Right lobe of liver (tissue), 6 donors: Measurements from ENCODE around the gene ACTL8. TPM values are rescaled to one million over a fixed set of nuclear protein-coding genes. Genes with fewer than 3 reads are reported as not detected.

Source experiments
- ATAC-seq, 4 donors: fragments of 200-7000 bp; cut with Tn5 transposase; one replicate each; pipeline ENCODE4 v1.9.1; 2020; ENCODE audit warnings: mild to moderate bottlenecking in 4 of 4, moderate library complexity in 4 of 4
- DNase-seq, 3 donors: peaks; one replicate each; pipeline ENCODE4 v3.0.0-alpha.2; 2020
- H3K27ac ChIP-seq, 3 donors: fragments of 200-600 bp; one replicate each; pipeline ENCODE4 v1.8.0; 2022
- H3K27me3 ChIP-seq, 2 donors: fragments of 200-600 bp; one replicate each; pipeline ENCODE4 v1.8.0; 2022
- H3K36me3 ChIP-seq, 4 donors: fragments of 200-600 bp; sonication (generic) in 1 of 4; one replicate each; pipeline versions ENCODE4 v1.5.1 to v1.8.0; 2017 to 2022; ENCODE audit warnings: control low read depth in 1 of 4
- H3K4me1 ChIP-seq, 4 donors: fragments of 200-600 bp; sonication (generic) in 1 of 4; one replicate each; pipeline versions ENCODE4 v1.5.1 to v1.8.0; 2017 to 2022; ENCODE audit warnings: control low read depth in 1 of 4
- H3K4me3 ChIP-seq, 3 donors: fragments of 200-600 bp; one replicate each; pipeline ENCODE4 v1.8.0; 2022
- H3K9me3 ChIP-seq, 4 donors: fragments of 200-600 bp; sonication (generic) in 1 of 4; one replicate each; pipeline versions ENCODE4 v1.5.1 to v1.8.0; 2017 to 2022; ENCODE audit warnings: control low read depth in 1 of 4
- CTCF ChIP-seq, 4 donors: fragments of 200-600 bp in 3 of 4; fragments of 450-650 bp in 1 of 4; IDR thresholded peaks; one replicate each; pipeline versions ENCODE4 v1.5.1 to v1.8.0; 2016 to 2022; ENCODE audit warnings: antibody characterized with exemption in 4 of 4, mild to moderate bottlenecking in 2 of 4
- POLR2A ChIP-seq: fragments of 450-650 bp; IDR thresholded peaks from one replicate; pipeline ENCODE4 v1.6.1; 2017; ENCODE audit warnings: antibody characterized with exemption, mild to moderate bottlenecking
- WGBS: methylation state at CpG from one replicate; pipeline ENCODE4 v1.1.6; 2018; ENCODE audit warnings: low coverage, low lambda C conversion rate; ENCODE audit not compliant: insufficient coverage; ENCODE audit errors: missing lambda C conversion rate; 5-methylcytosine and 5-hydroxymethylcytosine counted together
- intact Hi-C, 2 donors: fragments of 100-400 bp; cut with DNase I; formaldehyde crosslinking; loops; one replicate each; pipeline versions ENCODE4 v1.11.2 to v1.14.1; 2022
- total RNA-seq, 6 experiments: library from RNA; depleted of rRNA in 2 of 6; stranded (reverse); fragments of >200 nt in 2 of 6; fragmentation: NEBNext Ultra II Directional in 3 of 6; extraction: Animal tissue kit (Norgen Biotek cat#: 25700) in 3 of 6; gene quantifications; one replicate each; pipeline versions ENCODE4 v1.1.0 to v1.2.4, GENCODE V29; 2016 to 2023
- donor health status: DM: no; HTN: yes; CAD: no.
- donor health status: DM: no; HTN: no; CAD: no.
- donor health status: DM: no; HTN: no; CAD: no.
- donor health status: DM: no; HTN: yes; CAD: no.
- donor health status: DM: no; HTN: yes; CAD: no.

The ACTL8 gene
- total RNA-seq, 6 experiments from 2014 or later, result not detected

DNA sequence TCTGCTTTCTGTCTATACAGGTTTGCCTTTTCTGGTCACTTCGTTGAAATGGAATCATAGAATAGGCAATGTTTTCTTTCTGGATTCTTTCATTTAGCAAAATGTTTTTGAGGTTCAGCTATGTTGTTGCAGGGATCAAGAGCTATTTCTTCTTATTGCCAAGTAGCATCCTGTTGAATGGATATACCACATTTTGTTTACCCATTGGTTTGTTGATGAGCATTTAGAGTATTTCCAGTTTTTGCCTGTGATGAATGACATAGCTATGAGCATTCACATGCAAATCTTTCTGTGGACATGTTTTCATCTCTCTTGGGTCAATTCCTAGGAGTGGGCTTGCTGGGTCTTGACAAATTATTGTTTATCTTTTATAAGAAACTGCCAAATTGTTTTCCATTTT is 115.5 kb downstream of the ACTL8 start:
- H3K4me1 ChIP-seq, result no peaks in the 10 kb centered on the region
- H3K36me3 ChIP-seq, result no peaks in the 10 kb centered on the region
- WGBS, result 67% methylated on average over 1 of the region's 1 CpG
- no peaks in the 10 kb centered on the region for H3K27me3 ChIP-seq
- TF ChIP-seq POLR2A (no peak), CTCF (IDR thresholded peaks at IDR 0.05) (no peak)
- H3K9me3 ChIP-seq, result no peaks in the 10 kb centered on the region
- ATAC-seq, result no peak
- no peak overlapping the region for H3K4me3 ChIP-seq
- no peak for DNase-seq
- no peak overlapping the region for H3K27ac ChIP-seq
- intact Hi-C loops, result no loop called here

DNA sequence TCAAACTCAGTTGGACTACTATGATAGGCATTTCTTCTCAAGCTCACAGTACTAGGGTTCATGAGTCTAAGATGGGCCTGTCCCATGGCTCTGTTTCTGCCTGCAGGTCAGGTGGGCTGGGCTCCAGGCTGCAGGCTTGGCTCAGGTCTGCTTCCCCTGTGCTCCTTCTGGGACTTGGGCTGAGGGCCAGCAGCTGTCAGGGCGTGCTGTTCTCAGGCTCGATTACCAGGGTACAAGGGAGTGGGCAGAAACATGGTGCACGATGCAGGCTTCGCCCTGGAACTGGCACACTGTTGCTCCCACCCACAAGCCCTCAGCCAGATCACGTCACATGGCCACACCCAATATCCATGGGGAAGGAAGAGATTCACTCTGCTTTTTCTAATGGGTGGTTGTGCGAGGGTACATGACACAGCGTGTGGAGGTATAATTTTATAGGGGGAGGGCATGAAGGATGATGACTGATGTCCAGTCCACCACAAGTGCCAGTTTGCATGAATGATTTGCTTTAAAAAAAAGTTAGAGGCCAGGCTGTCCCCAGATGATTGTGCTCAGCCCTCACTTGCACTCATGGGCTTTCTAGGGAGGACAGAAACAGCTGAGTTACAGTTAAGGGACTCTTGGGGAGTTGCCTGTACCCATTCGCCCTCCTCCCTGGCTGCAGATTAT is 118.0 kb downstream of the ACTL8 start:
- H3K4me3 ChIP-seq, result no peak overlapping the region
- DNase-seq, result no peak
- H3K4me1 ChIP-seq, result no peaks in the 10 kb centered on the region
- no peaks in the 10 kb centered on the region for H3K27me3 ChIP-seq
- 83% methylated on average over 3 of the region's 8 CpGs for WGBS
- no peak overlapping the region for H3K27ac ChIP-seq
- no peaks in the 10 kb centered on the region for H3K36me3 ChIP-seq
- intact Hi-C loops, result no loop called here
- no peak for ATAC-seq
- no peaks in the 10 kb centered on the region for H3K9me3 ChIP-seq
- no peak for TF ChIP-seq POLR2A
- no peak for TF ChIP-seq CTCF (IDR thresholded peaks at IDR 0.05)

DNA sequence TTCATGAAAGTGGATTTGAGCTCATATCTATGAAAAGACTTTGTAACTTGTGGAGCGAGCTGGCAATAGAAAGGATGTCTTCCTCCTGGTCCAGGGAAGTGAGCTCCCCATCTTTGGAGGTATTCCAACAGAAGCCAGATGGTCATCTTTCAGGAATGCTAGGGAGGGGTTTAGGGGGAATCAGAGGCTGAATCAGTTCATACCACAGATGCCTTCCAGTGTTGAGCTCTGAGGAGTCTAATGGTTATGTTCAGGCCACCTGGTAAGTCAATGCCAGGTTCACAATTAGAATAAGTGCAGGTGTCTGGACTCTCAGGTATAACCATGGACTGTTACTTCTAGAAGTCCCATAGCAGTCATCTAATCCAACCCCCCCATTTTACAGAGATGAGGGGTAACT is 119.1 kb downstream of the ACTL8 start:
- Histone ChIP-seq H3K4me3 (no peak overlapping the region), H3K4me1 (no peaks in the 10 kb centered on the region), H3K36me3 (no peaks in the 10 kb centered on the region), H3K27me3 (no peaks in the 10 kb centered on the region), H3K27ac (no peak overlapping the region), H3K9me3 (no peaks in the 10 kb centered on the region)
- 100% methylated on average over 1 of the region's 1 CpG for WGBS
- no peak for TF ChIP-seq POLR2A
- no peak for TF ChIP-seq CTCF (IDR thresholded peaks at IDR 0.05)
- ATAC-seq, result no peak
- intact Hi-C loops, result no loop called here
- DNase-seq, result no peak

DNA sequence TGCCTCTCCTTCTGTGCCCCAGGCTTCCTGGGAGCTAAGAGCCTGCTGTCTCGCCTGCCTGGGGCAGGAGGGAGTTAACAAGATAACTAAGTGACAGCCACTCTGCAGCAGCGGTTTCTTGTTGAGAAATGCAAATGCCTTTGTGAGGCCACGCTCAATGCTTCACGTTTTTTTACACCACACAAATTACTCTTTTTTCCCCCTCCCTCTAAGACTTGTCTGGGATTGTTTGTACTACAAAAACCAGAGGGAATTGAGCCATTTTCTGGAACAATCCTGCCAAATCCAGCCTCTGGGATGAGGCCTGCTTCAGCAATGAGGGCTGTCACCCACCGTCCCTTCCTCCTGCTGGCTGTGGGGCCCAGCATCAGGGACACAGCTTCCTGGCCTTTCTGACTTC is 119.6 kb downstream of the ACTL8 start:
- no peaks in the 10 kb centered on the region for H3K4me1 ChIP-seq
- no peaks in the 10 kb centered on the region for H3K36me3 ChIP-seq
- WGBS, result 43% methylated on average over 5 of the region's 5 CpGs
- no peaks in the 10 kb centered on the region for H3K9me3 ChIP-seq
- DNase-seq (no peak), ATAC-seq (no peak)
- no peak overlapping the region for H3K27ac ChIP-seq
- no peaks in the 10 kb centered on the region for H3K27me3 ChIP-seq
- intact Hi-C loops, result no loop called here
- no peak for TF ChIP-seq CTCF (IDR thresholded peaks at IDR 0.05)
- TF ChIP-seq POLR2A, result no peak
- H3K4me3 ChIP-seq, result no peak overlapping the region
